HUDEP-2 (cell line): ENCODE data around the gene CDC42EP5.
"Not testable (repeated sequence)": the region's sequence is repeated elsewhere in the genome, so short reads cannot be mapped to it uniquely, and the experiment has no call there.

Source experiments
- DNase-seq, 76 experiments: peaks; one replicate each; lab custom pipeline; 2025; ENCODE audit not compliant: unreplicated experiment in 76 of 76; lab: John Stamatoyannopoulos, UW

The CDC42EP5 gene

DNA sequence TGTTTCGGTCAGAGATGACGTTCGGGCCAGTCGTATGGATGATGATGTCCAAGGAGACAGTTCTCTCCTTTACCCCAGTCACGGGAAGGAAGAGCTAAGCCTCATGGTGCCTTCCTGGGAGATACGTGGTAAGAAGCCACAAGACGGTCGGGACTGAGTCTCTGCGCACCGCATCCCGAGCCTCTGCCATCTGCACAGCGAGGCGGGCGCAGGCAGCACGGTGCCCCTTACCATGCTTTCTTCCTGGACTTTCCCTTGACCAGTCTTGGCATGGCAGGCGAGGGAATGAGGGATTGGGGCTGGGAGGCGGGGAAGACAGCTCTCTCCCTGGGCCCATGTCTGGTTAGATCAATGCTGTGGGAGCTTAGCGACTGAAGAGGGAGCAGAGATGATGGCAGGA lies 19.5 kb upstream of the CDC42EP5 start:
- no peak for DNase-seq

- DNase-seq: no peak
Observed at GRCh38 chr19:54489766-54490165, 16.7 kb upstream of the CDC42EP5 start.

DNA sequence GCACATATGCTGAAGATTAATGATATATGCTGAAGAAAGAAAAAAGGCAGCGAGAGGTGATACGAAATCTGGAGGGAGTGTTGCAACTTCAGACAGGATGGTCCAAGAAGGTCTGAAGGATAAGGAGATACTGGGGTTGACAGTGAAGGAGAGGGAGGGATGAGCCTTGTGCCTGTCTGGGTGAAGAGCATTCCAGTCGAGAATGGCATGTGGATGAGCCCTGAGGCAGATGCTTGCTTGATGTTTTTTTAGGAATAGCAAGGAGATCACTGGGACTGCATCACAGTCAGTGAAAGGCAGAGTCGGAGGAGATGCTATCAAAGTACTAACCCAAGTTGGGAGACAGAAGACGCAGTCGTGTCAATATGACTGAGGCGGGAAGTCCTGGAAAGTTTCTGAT lies 16.2 kb upstream of the CDC42EP5 start:
- no peak for DNase-seq

DNA sequence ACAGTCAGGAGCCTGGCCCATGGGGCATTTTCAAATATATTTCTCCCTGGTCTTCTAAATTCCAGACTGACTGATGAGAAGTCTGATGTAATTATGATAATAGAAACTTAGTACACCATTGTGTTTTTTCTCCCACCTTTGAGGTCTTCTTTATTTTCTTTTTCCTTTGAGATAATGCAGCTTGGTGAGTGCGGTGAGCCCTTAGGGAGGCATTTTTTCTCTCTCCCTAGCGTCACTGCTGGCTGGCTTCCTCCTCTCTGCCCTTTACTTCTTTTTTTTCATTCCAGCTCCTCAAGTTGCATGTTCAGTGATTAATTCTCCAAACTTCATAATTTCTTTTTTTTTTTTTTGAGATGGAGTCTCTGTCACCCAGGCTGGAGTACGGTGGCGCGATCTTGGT lies 12.8 kb upstream of the CDC42EP5 start:
- DNase-seq: no peak

DNA sequence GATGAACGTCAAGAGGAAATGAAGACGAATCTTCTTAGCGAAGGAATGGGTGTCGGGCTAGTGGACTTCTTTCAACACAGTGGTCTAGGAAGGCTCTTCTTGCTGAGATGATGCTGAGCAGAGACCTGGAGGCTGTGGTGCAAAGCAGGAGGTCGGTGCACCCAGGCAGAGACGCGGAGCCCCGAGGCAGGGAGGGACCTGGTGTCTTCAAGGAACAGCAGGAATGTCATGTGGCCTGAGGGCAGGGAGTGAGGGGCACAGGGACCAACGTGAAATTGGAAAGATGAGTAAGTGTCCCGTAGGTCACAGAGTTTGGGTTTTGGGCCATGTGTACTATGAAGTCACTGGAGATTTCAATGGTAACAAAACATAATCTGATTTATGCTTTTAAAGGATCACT lies 11.4 kb upstream of the CDC42EP5 start:
- DNase-seq: no peak

DNA sequence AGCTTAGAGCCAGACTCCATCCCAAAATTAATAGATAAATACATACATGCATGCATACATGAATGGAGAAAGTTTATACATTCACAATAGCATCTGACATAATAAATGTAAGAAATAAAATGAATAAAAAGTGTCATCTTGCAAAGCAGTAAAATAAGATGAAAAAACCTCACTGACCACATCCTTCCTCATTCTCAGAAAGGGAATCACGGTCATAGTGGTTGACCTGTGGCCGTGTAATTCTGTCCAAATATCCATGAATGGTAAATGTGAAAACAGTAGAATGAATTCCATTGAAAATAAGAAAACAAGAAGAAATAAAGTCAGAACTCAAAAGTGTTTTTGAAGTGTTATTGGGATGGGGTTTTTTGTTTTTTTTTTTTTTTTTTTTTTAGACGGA lies 9.8 kb upstream of the CDC42EP5 start:
- DNase-seq: no peak

- peak in 20 of 76 experiments; percentile 6 to 38 (median 16) for DNase-seq
Observed at GRCh38 chr19:54481326-54481930, 8.3 kb upstream of the CDC42EP5 start.

- DNase-seq: no peak
Observed at GRCh38 chr19:54480051-54480450, 7.0 kb upstream of the CDC42EP5 start.

- peak in 8 of 76 experiments; percentile 7 to 27 (median 15) for DNase-seq
Observed at GRCh38 chr19:54478677-54479266, 5.7 kb upstream of the CDC42EP5 start.

- no peak for DNase-seq
Observed at GRCh38 chr19:54477650-54478049, 4.6 kb upstream of the CDC42EP5 start.

DNA sequence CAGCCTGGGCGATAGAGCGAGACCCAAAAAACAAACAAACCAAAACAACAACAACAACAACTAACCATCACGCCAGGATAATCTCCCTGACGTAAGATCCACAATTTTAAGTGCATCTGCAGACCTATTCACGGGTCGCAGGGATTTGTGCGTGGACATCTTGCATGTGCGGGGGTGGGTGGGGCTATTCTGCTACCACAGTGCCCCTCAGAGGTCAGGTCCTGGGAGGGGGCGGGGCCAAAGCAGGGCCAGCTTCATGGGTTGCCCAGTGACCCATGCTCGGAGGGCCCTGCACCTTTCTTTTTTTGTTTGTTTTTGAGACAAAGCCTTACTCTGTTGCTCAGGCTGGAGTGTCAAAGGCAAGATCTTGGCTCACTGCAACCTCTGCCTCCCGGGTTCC lies 2.6 kb upstream of the CDC42EP5 start:
- no peak for DNase-seq

DNA sequence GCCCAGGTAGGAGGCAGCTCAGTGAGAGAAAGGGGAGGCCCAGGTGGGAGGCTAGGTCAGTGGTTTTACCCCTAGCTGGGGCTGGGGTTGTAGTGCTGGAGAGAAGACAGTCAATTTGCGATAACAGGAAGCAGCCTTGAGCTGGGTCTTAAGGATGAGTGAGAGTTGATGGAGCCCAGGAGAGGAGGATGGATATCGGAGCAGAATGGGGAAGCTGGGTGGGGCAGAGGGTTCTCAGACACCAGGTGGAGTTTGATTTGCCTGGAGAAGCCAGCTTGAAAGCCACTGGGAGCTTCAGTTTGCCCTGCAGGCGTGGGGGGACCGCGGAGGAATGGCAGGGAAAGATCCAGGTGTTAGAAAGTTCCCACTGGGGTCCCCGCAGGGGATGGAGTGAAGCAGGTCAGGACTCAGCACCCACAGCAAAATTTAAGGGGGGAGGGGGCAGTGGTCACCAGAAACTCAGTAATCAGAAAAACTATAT lies 836 bp upstream of the CDC42EP5 start:
- no peak for DNase-seq

DNA sequence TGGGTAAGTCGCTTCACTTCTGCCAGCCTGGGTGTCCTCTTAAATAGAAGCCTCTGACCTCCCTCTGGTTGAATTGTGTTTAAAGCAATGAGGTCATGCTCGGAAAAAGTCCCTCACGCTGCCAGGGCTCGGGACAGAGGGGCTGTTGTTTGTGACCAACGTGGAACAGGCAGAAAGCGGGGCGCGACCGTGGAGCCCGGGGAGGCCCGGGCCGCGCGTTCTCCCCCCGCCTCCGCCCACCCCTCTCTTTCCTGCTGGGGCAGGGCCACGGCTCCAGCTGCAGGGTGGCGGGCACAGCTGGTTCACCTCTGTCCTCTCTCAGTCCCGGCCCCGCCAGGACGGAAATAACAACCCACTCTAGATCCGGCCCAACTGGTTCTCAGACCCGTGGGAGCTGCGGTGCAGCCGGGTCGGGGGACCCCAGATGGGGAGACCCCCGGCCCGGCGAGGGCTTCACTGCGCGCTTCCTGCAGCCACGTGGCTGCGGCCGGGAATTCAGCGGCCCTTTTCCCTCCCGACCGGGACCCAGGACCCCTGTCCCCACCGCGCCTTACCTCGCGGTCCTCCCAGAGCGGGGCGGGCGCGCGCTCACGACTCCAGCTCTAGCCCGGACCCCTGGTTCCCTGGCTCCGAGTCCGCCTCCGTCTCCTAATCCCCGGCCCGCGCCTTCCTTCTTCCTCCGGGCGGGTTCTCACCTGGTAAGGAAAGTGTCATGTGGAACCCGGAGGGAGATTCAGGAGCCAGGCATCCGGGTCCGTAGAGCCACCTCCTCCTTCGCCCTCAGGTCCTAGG lies 1.9 kb downstream of the CDC42EP5 start:
- peak in 1 of 76 experiments; percentile 21 for DNase-seq

DNA sequence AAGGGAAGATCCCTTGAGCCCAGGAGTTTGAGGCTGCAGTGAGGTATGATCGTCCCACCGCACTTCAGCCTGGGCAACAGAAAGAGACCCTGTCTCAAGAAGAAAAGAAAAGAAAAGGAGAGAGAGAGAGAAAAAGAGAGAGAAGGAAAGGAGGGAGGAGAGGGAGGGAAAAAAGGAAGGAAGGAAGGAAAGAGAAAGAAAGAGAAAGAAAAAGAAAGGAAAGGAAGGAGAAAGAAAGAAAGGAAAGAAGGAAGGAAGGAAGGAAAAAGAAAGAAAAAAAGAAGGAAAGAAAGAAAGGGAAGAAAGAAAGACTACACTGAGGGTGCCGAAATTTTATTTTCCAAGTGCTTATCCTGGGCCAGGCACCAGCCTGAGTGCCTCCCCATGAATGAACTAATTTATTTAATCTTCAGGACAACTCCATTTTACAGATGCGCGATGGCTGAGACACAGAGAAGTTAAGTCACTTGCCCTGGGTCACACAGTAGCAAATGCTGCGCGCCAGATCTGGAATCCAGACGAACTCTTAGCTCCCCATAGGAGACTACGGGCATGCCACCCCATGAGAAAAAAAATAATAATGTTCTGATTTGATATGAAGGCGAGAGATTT lies 2.7 kb downstream of the CDC42EP5 start:
- DNase-seq: no peak

GRCh38 chr19:54469496-54469934 lies 3.6 kb downstream of the CDC42EP5 start:
- no peak for DNase-seq

DNA sequence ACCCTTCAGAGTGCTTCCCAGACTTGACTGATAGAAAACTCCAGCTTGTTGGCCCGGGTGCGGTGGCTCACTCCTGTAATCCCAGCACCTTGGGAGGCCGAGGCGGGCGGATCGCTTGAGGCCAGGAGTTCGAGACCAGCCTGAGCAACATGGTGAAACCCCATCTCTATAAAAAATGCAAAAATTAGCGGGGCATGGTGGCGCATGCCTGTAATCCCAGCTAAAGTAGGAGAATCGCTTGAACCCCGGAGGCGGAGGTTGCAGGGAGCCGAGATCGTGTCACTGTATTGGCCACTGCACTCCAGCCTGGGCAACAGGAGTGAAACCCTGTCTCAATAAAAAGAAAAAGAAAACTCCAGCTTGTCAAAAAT lies 7.0 kb downstream of the CDC42EP5 start:
- DNase-seq: not testable (repeated sequence)

DNA sequence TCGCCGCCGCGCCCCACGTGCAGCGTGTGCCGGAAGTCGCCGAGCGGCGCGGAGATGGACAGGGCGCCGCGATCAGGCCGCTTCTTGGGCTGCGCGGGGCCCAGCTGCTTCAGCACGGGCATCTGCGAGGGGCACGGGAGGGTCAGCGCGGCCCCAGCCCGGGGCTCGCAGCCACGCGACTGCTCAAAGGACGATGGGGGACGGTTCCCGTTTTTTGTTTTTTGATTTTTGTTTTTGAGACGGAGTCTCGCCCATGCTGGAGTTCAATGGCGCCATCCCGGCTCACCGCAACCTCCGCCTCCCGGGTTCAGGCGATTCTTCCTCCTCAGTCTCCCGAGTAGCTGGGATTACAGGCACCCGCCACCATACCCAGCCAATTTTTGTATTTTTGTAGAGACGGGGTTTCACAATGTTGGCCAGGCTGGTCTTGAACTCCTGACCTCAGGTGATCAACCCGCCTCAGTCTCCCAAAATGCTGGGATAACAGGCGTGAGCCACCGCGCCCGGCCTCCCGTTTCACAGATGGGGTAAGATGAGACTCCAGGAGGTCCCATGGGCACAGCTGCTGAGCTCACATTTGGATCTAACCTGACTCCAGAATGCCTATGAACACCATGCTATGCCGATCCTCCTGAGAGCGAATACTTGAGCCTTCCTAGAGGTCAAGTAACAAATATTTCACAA lies 7.5 kb downstream of the CDC42EP5 start:
- DNase-seq: peak in 33 of 76 experiments; percentile 30 to 76 (median 48)

DNA sequence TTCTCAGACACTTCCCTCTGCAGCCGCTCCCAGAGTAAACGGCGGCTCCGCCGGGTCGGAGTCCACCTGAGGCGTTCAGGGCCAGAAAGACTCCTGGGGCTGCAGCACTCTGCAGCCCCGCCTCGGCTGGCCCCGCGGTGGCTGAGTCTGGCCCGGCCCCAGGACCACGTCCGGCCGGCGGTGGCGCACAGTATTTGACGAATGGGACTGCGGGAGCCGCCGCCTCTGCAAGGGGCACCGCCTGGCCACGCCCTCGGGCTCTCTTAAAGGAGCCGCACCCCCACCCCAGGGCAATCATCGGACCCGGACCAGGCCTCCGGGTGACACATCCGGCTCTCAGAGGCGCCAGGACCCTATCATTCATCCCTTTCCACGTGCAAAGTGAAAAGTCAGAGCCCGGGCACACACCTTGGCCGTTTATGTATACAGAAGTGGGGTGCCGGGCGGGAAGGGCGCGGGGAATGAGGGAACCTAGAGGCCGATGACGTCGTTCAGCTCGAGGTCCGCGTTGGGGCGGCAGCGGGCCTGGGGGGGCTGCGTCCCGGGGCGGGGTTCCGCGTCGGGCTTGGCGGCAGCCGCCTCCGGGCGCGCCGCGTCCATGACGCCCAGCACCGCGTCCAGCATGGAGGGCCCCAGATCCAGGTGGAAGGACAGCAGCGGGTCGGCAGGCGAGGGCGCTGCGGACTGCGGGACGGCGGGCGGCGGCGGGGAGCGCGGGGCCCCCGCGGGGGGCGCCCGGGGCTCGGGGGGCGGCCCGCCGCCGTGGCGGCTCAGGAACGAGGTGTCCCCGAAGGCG lies 8.3 kb downstream of the CDC42EP5 start:
- DNase-seq: peak; percentile 58 to 99 (median 96)

- peak in 74 of 76 experiments; percentile 83 to 99 (median 97) for DNase-seq
Observed at GRCh38 chr19:54464044-54464629, 9.0 kb downstream of the CDC42EP5 start.
